Right lobe of liver (tissue), 6 donors: Measurements from ENCODE around the gene TYRO3. TPM values are rescaled to one million over a fixed set of nuclear protein-coding genes. Genes with fewer than 3 reads are reported as not detected.

Source experiments
- ATAC-seq, 4 donors: fragments of 200-7000 bp; cut with Tn5 transposase; one replicate each; pipeline ENCODE4 v1.9.1; 2020; ENCODE audit warnings: mild to moderate bottlenecking in 4 of 4, moderate library complexity in 4 of 4
- DNase-seq, 3 donors: peaks; one replicate each; pipeline ENCODE4 v3.0.0-alpha.2; 2020
- H3K27ac ChIP-seq, 3 donors: fragments of 200-600 bp; one replicate each; pipeline ENCODE4 v1.8.0; 2022
- H3K27me3 ChIP-seq, 2 donors: fragments of 200-600 bp; one replicate each; pipeline ENCODE4 v1.8.0; 2022
- H3K36me3 ChIP-seq, 4 donors: fragments of 200-600 bp; sonication (generic) in 1 of 4; one replicate each; pipeline versions ENCODE4 v1.5.1 to v1.8.0; 2017 to 2022; ENCODE audit warnings: control low read depth in 1 of 4
- H3K4me1 ChIP-seq, 4 donors: fragments of 200-600 bp; sonication (generic) in 1 of 4; one replicate each; pipeline versions ENCODE4 v1.5.1 to v1.8.0; 2017 to 2022; ENCODE audit warnings: control low read depth in 1 of 4
- H3K4me3 ChIP-seq, 3 donors: fragments of 200-600 bp; one replicate each; pipeline ENCODE4 v1.8.0; 2022
- H3K9me3 ChIP-seq, 4 donors: fragments of 200-600 bp; sonication (generic) in 1 of 4; one replicate each; pipeline versions ENCODE4 v1.5.1 to v1.8.0; 2017 to 2022; ENCODE audit warnings: control low read depth in 1 of 4
- CTCF ChIP-seq, 4 donors: fragments of 200-600 bp in 3 of 4; fragments of 450-650 bp in 1 of 4; IDR thresholded peaks; one replicate each; pipeline versions ENCODE4 v1.5.1 to v1.8.0; 2016 to 2022; ENCODE audit warnings: antibody characterized with exemption in 4 of 4, mild to moderate bottlenecking in 2 of 4
- POLR2A ChIP-seq: fragments of 450-650 bp; IDR thresholded peaks from one replicate; pipeline ENCODE4 v1.6.1; 2017; ENCODE audit warnings: antibody characterized with exemption, mild to moderate bottlenecking
- WGBS: methylation state at CpG from one replicate; pipeline ENCODE4 v1.1.6; 2018; ENCODE audit warnings: low coverage, low lambda C conversion rate; ENCODE audit not compliant: insufficient coverage; ENCODE audit errors: missing lambda C conversion rate; 5-methylcytosine and 5-hydroxymethylcytosine counted together
- intact Hi-C, 2 donors: fragments of 100-400 bp; cut with DNase I; formaldehyde crosslinking; loops; one replicate each; pipeline versions ENCODE4 v1.11.2 to v1.14.1; 2022
- total RNA-seq, 6 experiments: library from RNA; depleted of rRNA in 2 of 6; stranded (reverse); fragments of >200 nt in 2 of 6; fragmentation: NEBNext Ultra II Directional in 3 of 6; extraction: Animal tissue kit (Norgen Biotek cat#: 25700) in 3 of 6; gene quantifications; one replicate each; pipeline versions ENCODE4 v1.1.0 to v1.2.4, GENCODE V29; 2016 to 2023
- donor health status: DM: no; HTN: yes; CAD: no.
- donor health status: DM: no; HTN: no; CAD: no.
- donor health status: DM: no; HTN: no; CAD: no.
- donor health status: DM: no; HTN: yes; CAD: no.
- donor health status: DM: no; HTN: yes; CAD: no.

Gene TYRO3
- total RNA-seq, 6 experiments from 2014 or later: 1.1 to 2.9 (median 1.8) TPM

- no peak overlapping the region for H3K27ac ChIP-seq
- peak in 1 of 4 donors; percentile 25 for ATAC-seq
- intact Hi-C loops: no loop called here
- H3K4me3 ChIP-seq: no peak overlapping the region
- no peaks in the 10 kb centered on the region for H3K36me3 ChIP-seq
- H3K9me3 ChIP-seq: no peaks in the 10 kb centered on the region
- WGBS: 70% methylated on average over 3 of the region's 3 CpGs
- no peaks in the 10 kb centered on the region for H3K27me3 ChIP-seq
- no peaks in the 10 kb centered on the region for H3K4me1 ChIP-seq
- TF ChIP-seq CTCF (IDR thresholded peaks at IDR 0.05) (no peak), POLR2A (no peak)
- no peak for DNase-seq
Observed at GRCh38 chr15:41630616-41631217, 71.7 kb downstream of the TYRO3 start.

- TF ChIP-seq CTCF (IDR thresholded peaks at IDR 0.05) (no peak), POLR2A (no peak)
- Histone ChIP-seq H3K9me3 (no peaks in the 10 kb centered on the region), H3K27me3 (no peaks in the 10 kb centered on the region), H3K36me3 (no peaks in the 10 kb centered on the region), H3K27ac (no peak overlapping the region), H3K4me3 (no peak overlapping the region), H3K4me1 (no peaks in the 10 kb centered on the region)
- no peak for ATAC-seq
- 86% methylated on average over 3 of the region's 3 CpGs for WGBS
- intact Hi-C loops: no loop called here
- DNase-seq: no peak
Observed at GRCh38 chr15:41631880-41632470, 73.0 kb downstream of the TYRO3 start.

Other genes with a start within 250 kb of the TYRO3 start
- gene OIP5, start 226.6 kb upstream of the TYRO3 start, total RNA-seq: 1 to 10 TPM in 1 of 6 experiments, under 1 TPM in 4, not detected in 1; 0.23 to 1.1 (median 0.82) TPM
- 1 to 10 TPM; 2.2 to 9.3 (median 5.0) TPM for gene NUSAP1, start 226.3 kb upstream of the TYRO3 start, total RNA-seq
- 10 to 100 TPM; 19.3 to 26.0 (median 22.1) TPM for gene NDUFAF1, start 156.7 kb upstream of the TYRO3 start, total RNA-seq
- gene RTF1, start 142.1 kb upstream of the TYRO3 start, total RNA-seq: 10 to 100 TPM; 10.5 to 21.5 (median 14.2) TPM
- 10 to 100 TPM in 2 of 6 experiments, 1 to 10 TPM in 1, under 1 TPM in 3; 0.60 to 15.5 (median 1.4) TPM for gene ITPKA, start 65.3 kb upstream of the TYRO3 start, total RNA-seq
- 1 to 10 TPM in 4 of 6 experiments, under 1 TPM in 2; 0.56 to 3.3 (median 1.8) TPM for gene LTK, start 45.4 kb upstream of the TYRO3 start, total RNA-seq
- gene RPAP1, start 15.0 kb upstream of the TYRO3 start, total RNA-seq: 10 to 100 TPM; 13.9 to 20.8 (median 17.9) TPM
- gene MGA, start 101.2 kb downstream of the TYRO3 start, total RNA-seq: 10 to 100 TPM; 10.9 to 17.2 (median 12.1) TPM
- 1 to 10 TPM; 4.3 to 7.9 (median 5.7) TPM for gene MAPKBP1, start 215.3 kb downstream of the TYRO3 start, total RNA-seq